HL-60 (cell line): Measurements from ENCODE around the gene ZCCHC3.

Experiments used
- GABPA ChIP-seq: IDR thresholded peaks from 2 replicates; pipeline ENCODE4 v1.6.1; 2012; ENCODE audit warnings: low read depth
- REST ChIP-seq: IDR thresholded peaks from 2 replicates; pipeline ENCODE4 v1.6.1; 2012; ENCODE audit warnings: low read depth; ENCODE audit not compliant: insufficient replicate concordance
- SPI1 ChIP-seq: IDR thresholded peaks from 2 replicates; pipeline ENCODE4 v1.6.1; 2012; ENCODE audit warnings: low read depth, mild to moderate bottlenecking, borderline replicate concordance
- TF ChIP-seq, protein P1 (sequence below): IDR thresholded peaks from one replicate; pipeline ENCODE4 v1.5.1; 2011; ENCODE audit warnings: low read length, control low read depth, inconsistent platforms; ENCODE audit not compliant: insufficient read depth

DNA sequence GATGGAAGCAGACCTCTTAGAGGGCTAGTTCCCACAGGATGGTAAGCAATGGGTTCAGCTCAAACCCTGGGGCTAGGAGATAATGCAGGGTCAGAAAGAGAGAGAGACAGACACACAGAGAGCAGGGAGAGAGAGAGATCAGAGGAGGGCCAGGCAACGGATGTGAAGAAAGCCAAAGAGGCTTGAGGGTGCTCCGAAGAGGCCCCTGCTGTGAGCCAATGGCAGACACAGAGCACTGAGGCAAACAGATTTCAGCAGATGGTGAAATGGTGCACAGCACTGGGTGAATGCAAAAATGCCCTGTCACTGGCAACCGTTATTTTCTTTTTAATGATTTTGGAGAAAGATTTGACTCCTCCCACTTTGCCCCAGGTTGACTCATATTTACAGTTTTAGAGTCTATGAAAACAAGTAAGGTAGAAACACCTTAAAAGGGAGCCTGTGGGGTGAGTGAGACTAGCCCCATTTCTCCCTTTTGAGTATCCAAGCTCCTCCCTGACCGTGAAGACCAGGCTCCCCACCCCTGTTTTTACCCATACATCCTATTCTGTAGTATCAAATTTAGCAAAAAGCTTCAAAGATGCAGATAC, 39.0 kb upstream of the ZCCHC3 start:
- TF ChIP-seq, protein P1, sequence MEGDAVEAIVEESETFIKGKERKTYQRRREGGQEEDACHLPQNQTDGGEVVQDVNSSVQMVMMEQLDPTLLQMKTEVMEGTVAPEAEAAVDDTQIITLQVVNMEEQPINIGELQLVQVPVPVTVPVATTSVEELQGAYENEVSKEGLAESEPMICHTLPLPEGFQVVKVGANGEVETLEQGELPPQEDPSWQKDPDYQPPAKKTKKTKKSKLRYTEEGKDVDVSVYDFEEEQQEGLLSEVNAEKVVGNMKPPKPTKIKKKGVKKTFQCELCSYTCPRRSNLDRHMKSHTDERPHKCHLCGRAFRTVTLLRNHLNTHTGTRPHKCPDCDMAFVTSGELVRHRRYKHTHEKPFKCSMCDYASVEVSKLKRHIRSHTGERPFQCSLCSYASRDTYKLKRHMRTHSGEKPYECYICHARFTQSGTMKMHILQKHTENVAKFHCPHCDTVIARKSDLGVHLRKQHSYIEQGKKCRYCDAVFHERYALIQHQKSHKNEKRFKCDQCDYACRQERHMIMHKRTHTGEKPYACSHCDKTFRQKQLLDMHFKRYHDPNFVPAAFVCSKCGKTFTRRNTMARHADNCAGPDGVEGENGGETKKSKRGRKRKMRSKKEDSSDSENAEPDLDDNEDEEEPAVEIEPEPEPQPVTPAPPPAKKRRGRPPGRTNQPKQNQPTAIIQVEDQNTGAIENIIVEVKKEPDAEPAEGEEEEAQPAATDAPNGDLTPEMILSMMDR, result no peak
- TF ChIP-seq REST, result no peak
- no peak for TF ChIP-seq SPI1
- no peak for TF ChIP-seq GABPA
